SU-DHL-6 (cell line): ENCODE measurements around the gene GUCA2B.

ENCODE experiments used
- H2AFZ ChIP-seq: fragments of 200-600 bp; sonication (generic); 2 replicates; pipeline ENCODE4 v1.6.1; 2014; ENCODE audit warnings: low read depth, mild to moderate bottlenecking, moderate library complexity, mixed read lengths, antibody characterized with exemption, low read length; ENCODE audit not compliant: severe bottlenecking
- H3F3A ChIP-seq: fragments of 200-600 bp; shearing (Covaris generic); 2 replicates; pipeline ENCODE4 v1.6.0; 2016; ENCODE audit warnings: antibody characterized with exemption, mild to moderate bottlenecking; ENCODE audit not compliant: insufficient read depth
- H3K27ac ChIP-seq: fragments of 200-600 bp; sonication (generic); 2 replicates; pipeline ENCODE4 v1.5.1; 2016; ENCODE audit warnings: low read depth, mild to moderate bottlenecking, low read length, moderate library complexity, mixed read lengths
- H3K27me3 ChIP-seq: fragments of 200-600 bp; sonication (generic), shearing (Covaris generic); 2 replicates; pipeline ENCODE4 v1.6.0; 2014; ENCODE audit warnings: mild to moderate bottlenecking, low read length
- H3K36me3 ChIP-seq: fragments of 200-600 bp; sonication (generic); 2 replicates; pipeline ENCODE4 v1.6.1; 2014; ENCODE audit warnings: mild to moderate bottlenecking, low read length, mixed read lengths
- H3K4me2 ChIP-seq: fragments of 300-600, 200-600 bp; shearing (Covaris generic), sonication (generic); 2 replicates; pipeline ENCODE4 v1.6.0; 2014; ENCODE audit warnings: low read length, low read depth, mild to moderate bottlenecking; ENCODE audit not compliant: poor library complexity, severe bottlenecking
- H3K4me3 ChIP-seq: fragments of 200-600 bp; sonication (generic); 2 replicates; pipeline ENCODE4 v1.5.1; 2014; ENCODE audit warnings: antibody characterized with exemption, low read length, mild to moderate bottlenecking, mixed read lengths; ENCODE audit not compliant: insufficient read depth, poor library complexity, severe bottlenecking
- H3K79me2 ChIP-seq: fragments of 200-600 bp; sonication (generic); 2 replicates; pipeline ENCODE4 v1.6.1; 2014; ENCODE audit warnings: mild to moderate bottlenecking, low read length, moderate library complexity; ENCODE audit not compliant: insufficient read depth
- H3K9ac ChIP-seq: fragments of 200-600 bp; sonication (generic); 2 replicates; pipeline ENCODE4 v1.7.0; 2014; ENCODE audit warnings: mild to moderate bottlenecking, low read length
- H3K9me2 ChIP-seq: fragments of 200-600 bp; sonication (generic); replicated peaks from 2 replicates; pipeline ENCODE4 v1.6.1; 2014; ENCODE audit warnings: low read length; ENCODE audit not compliant: insufficient read depth
- H3K9me3 ChIP-seq: fragments of 200-600 bp; sonication (generic); 2 replicates; pipeline ENCODE4 v1.6.1; 2014; ENCODE audit warnings: low read length, mixed read lengths; ENCODE audit not compliant: insufficient read depth
- H4K20me1 ChIP-seq: fragments of 200-600 bp; sonication (generic); 2 replicates; pipeline ENCODE4 v1.6.1; 2014; ENCODE audit warnings: low read depth, mild to moderate bottlenecking, antibody characterized with exemption, low read length, moderate library complexity, mixed read lengths
- EZH2phosphoT487 ChIP-seq: fragments of 200-600 bp; sonication (generic), shearing (Covaris generic); conservative IDR thresholded peaks from 2 replicates; pipeline ENCODE4 v1.6.1; 2018; ENCODE audit warnings: mild to moderate bottlenecking, antibody characterized with exemption, low read length, moderate library complexity, mixed read lengths
- TF ChIP-seq, protein P1 (sequence below): fragments of 200-600 bp; sonication (generic); IDR thresholded peaks from one replicate; pipeline ENCODE4 v1.5.1; 2017; ENCODE audit warnings: antibody characterized with exemption, mild to moderate bottlenecking, low read length, moderate library complexity; ENCODE audit not compliant: insufficient read depth, poor library complexity, severe bottlenecking

Gene GUCA2B

DNA sequence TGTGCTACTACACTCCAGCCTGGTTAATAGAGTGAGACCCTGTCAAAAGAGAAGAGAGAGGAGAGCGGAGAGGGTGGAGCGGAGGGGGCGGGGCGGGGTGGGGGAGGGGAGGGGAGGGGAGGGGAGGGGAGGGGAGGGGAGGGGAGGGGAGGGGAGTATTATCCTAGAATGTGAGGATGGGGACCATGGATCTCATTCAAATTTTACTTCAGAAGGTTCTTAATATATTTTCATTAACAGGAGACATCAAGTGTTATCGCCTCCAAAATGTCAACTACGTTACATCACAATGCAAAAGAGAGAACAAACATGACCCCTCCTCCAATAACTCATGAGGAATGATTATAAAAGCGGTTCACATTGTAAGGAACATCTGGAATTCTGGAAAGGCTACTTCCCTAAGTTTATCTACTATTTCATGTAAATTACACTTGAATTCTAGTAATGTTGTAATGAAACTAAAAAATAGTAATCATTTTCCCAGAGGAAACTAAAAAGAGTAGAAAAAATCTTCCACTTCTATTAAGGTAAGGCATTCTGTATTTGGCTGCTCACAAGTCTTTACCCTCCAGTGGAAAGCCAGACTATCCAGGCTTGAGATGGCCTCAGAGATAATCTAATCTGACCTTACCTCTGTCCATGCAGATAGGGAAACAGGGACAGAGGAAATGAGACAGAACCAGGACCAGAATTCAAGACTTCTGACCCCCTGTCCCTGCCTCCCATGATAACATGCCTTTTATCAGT, 30.2 kb downstream of the GUCA2B start:
- H3K9me2 ChIP-seq = no peaks in the 10 kb centered on the region
- H3K9ac ChIP-seq = no peak overlapping the region
- no peaks in the 10 kb centered on the region for H3K9me3 ChIP-seq
- H3K79me2 ChIP-seq = no peaks in the 10 kb centered on the region
- no peaks in the 10 kb centered on the region; the same call in 1 of the 2 replicates for H3F3A ChIP-seq
- H3K36me3 ChIP-seq = peaks cover 4% of the 10 kb centered on the region; the same call in 1 of the 2 replicates
- H4K20me1 ChIP-seq = no peaks in the 10 kb centered on the region
- H3K4me2 ChIP-seq = no peak overlapping the region
- no peak overlapping the region for H3K27ac ChIP-seq
- TF ChIP-seq EZH2phosphoT487 = no peak
- TF ChIP-seq, protein P1, sequence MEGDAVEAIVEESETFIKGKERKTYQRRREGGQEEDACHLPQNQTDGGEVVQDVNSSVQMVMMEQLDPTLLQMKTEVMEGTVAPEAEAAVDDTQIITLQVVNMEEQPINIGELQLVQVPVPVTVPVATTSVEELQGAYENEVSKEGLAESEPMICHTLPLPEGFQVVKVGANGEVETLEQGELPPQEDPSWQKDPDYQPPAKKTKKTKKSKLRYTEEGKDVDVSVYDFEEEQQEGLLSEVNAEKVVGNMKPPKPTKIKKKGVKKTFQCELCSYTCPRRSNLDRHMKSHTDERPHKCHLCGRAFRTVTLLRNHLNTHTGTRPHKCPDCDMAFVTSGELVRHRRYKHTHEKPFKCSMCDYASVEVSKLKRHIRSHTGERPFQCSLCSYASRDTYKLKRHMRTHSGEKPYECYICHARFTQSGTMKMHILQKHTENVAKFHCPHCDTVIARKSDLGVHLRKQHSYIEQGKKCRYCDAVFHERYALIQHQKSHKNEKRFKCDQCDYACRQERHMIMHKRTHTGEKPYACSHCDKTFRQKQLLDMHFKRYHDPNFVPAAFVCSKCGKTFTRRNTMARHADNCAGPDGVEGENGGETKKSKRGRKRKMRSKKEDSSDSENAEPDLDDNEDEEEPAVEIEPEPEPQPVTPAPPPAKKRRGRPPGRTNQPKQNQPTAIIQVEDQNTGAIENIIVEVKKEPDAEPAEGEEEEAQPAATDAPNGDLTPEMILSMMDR = no peak
- no peak overlapping the region for H3K4me3 ChIP-seq
- no peak overlapping the region for H2AFZ ChIP-seq
- no peaks in the 10 kb centered on the region for H3K27me3 ChIP-seq

DNA sequence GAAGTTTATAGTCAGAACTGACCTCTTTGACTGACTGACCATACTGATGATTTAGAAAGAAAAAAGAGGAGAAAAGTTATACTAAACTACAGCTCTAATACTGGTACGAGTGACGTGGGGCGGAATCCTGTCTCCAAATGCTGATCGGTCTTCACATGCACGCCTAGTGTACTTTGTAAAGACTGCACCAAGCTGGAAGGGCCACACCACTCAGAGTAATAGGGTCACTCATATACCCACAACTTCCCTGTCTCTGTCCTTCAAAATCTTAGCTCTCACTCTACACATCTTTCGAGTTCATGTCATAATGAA, 30.7 kb downstream of the GUCA2B start:
- H2AFZ ChIP-seq = no peak overlapping the region
- no peaks in the 10 kb centered on the region for H3K79me2 ChIP-seq
- H3K9me3 ChIP-seq = no peaks in the 10 kb centered on the region
- no peak overlapping the region for H3K9ac ChIP-seq
- H3F3A ChIP-seq = no peaks in the 10 kb centered on the region; the same call in 1 of the 2 replicates
- peaks cover 9% of the 10 kb centered on the region; the same call in 1 of the 2 replicates for H3K36me3 ChIP-seq
- H3K27me3 ChIP-seq = no peaks in the 10 kb centered on the region
- H4K20me1 ChIP-seq = no peaks in the 10 kb centered on the region
- H3K4me3 ChIP-seq = no peak overlapping the region
- no peak for TF ChIP-seq EZH2phosphoT487
- TF ChIP-seq, protein P1 = no peak
- no peak overlapping the region for H3K4me2 ChIP-seq
- no peaks in the 10 kb centered on the region for H3K9me2 ChIP-seq
- no peak overlapping the region for H3K27ac ChIP-seq

DNA sequence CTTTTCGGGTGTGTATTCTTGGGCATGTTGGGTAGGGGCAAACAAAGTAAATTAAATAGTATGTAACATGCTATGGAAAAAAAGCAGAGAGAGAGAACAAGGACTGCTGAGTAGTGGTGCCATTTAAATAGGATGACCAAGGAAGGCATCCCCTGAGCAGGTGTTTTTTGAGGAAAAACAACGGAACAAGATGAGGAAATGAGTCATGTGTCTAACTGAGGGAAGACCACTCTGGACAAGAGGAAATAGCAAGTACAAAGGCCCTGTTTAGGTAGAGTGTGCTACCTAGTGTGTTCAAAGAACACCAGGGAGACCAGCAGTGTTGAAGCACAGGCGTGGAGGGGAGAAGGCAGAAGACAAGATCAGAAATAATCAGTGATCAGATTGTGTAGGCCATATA, 31.4 kb downstream of the GUCA2B start:
- no peaks in the 10 kb centered on the region; the same call in 1 of the 2 replicates for H3F3A ChIP-seq
- H3K4me2 ChIP-seq = no peak overlapping the region
- H3K27me3 ChIP-seq = no peaks in the 10 kb centered on the region
- H4K20me1 ChIP-seq = no peaks in the 10 kb centered on the region
- no peaks in the 10 kb centered on the region for H3K9me3 ChIP-seq
- H2AFZ ChIP-seq = no peak overlapping the region
- no peaks in the 10 kb centered on the region for H3K79me2 ChIP-seq
- H3K9me2 ChIP-seq = no peaks in the 10 kb centered on the region
- TF ChIP-seq, protein P1 = no peak
- no peak for TF ChIP-seq EZH2phosphoT487
- H3K9ac ChIP-seq = no peak overlapping the region
- no peak overlapping the region for H3K4me3 ChIP-seq
- no peak overlapping the region for H3K27ac ChIP-seq
- peaks cover 10% of the 10 kb centered on the region; the same call in 1 of the 2 replicates for H3K36me3 ChIP-seq
